Activated CD8-positive, alpha-beta memory T cell treated with anti-CD3 and anti-CD28 coated beads for 24 hours (primary cell): ENCODE results near the gene FBLN5.

Source experiments
- DNase-seq: peaks from one replicate; pipeline ENCODE4 v3.0.0-alpha.2; 2020

FBLN5 gene

GRCh38 chr14:91945751-91946621 lies 1.5 kb downstream of the FBLN5 start:
- DNase-seq: no peak

- DNase-seq: no peak
Observed at GRCh38 chr14:91942946-91943345, 4.5 kb downstream of the FBLN5 start.

- no peak for DNase-seq
Observed at GRCh38 chr14:91942128-91942527, 5.4 kb downstream of the FBLN5 start.

- no peak for DNase-seq
Observed at GRCh38 chr14:91940209-91940608, 7.3 kb downstream of the FBLN5 start.

GRCh38 chr14:91935586-91935985 lies 11.9 kb downstream of the FBLN5 start:
- no peak for DNase-seq

- DNase-seq: no peak
Observed at GRCh38 chr14:91934554-91935285, 12.8 kb downstream of the FBLN5 start.

- DNase-seq: no peak
Observed at GRCh38 chr14:91931478-91932088, 15.9 kb downstream of the FBLN5 start.

GRCh38 chr14:91929700-91930099 lies 17.8 kb downstream of the FBLN5 start:
- DNase-seq: no peak

GRCh38 chr14:91927800-91928199 lies 19.7 kb downstream of the FBLN5 start:
- DNase-seq: no peak

- DNase-seq: no peak
Observed at GRCh38 chr14:91927191-91927590, 20.3 kb downstream of the FBLN5 start.

- no peak for DNase-seq
Observed at GRCh38 chr14:91926131-91926890, 21.2 kb downstream of the FBLN5 start.

GRCh38 chr14:91925727-91926121 lies 21.8 kb downstream of the FBLN5 start:
- DNase-seq: no peak

- DNase-seq: no peak
Observed at GRCh38 chr14:91925001-91925726, 22.3 kb downstream of the FBLN5 start.

GRCh38 chr14:91920526-91920925 lies 27.0 kb downstream of the FBLN5 start:
- DNase-seq: no peak

- DNase-seq: no peak
Observed at GRCh38 chr14:91919814-91920213, 27.7 kb downstream of the FBLN5 start.

GRCh38 chr14:91918186-91918883 lies 29.2 kb downstream of the FBLN5 start:
- DNase-seq: no peak

- DNase-seq: no peak
Observed at GRCh38 chr14:91912035-91912434, 35.5 kb downstream of the FBLN5 start.

- DNase-seq: peak; percentile 64
Observed at GRCh38 chr14:91911474-91912032, 35.9 kb downstream of the FBLN5 start.

- DNase-seq: no peak
Observed at GRCh38 chr14:91910196-91910595, 37.3 kb downstream of the FBLN5 start.

GRCh38 chr14:91906374-91906773 lies 41.1 kb downstream of the FBLN5 start:
- DNase-seq: no peak

GRCh38 chr14:91904956-91905645 lies 42.4 kb downstream of the FBLN5 start:
- no peak for DNase-seq
